SK-N-MC (cell line): ENCODE measurements around the gene F10.

Experiments
- EZH2 ChIP-seq: fragments of 200-600 bp; sonication (generic); IDR thresholded peaks from one replicate; pipeline ENCODE4 v1.6.1; 2017; ENCODE audit warnings: antibody characterized with exemption
- FOXP2 ChIP-seq: optimal IDR thresholded peaks from 2 replicates; pipeline ENCODE3; 2011; ENCODE audit warnings: mild to moderate bottlenecking, moderate library complexity; ENCODE audit not compliant: insufficient read depth; ENCODE audit errors: extremely low read length, control extremely low read depth
- POLR2AphosphoS5 ChIP-seq: IDR thresholded peaks from 2 replicates; pipeline ENCODE4 v1.6.1; 2012; ENCODE audit warnings: mild to moderate bottlenecking, low read depth, low read length, borderline replicate concordance

DNA sequence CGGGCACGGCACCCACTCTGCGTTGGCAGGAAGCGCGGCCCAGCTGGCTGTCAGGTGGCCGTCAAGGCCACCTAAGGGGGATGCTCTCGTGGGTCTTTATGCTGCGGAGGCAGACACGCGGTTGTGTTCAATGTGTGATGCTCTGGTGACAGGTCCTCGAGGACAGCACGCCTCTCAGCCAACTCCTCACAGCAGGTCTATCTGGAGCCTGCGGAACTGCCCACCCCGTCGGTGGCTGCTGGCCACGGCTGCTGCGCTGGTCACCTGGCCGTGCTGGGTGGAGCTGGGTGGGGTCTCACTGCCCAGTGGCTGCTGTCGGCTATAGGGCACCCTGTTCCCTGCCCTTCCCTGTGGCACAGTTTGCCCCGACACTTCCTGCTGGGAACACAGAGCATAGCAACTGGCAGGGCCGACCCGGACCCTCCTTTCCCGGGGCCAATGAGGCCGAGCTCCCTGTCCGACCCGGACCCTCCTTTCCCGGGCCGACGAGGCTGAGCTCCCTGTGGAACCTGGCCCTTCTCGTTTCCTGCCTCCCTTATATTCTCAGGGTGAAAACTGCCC lies 31.3 kb upstream of the F10 start:
- TF ChIP-seq POLR2AphosphoS5 (no peak), EZH2 (no peak), FOXP2 (no peak)
